Measurements from ENCODE around the gene RNF152.
"Not testable (repeated sequence)": the region's sequence is repeated elsewhere in the genome, so short reads cannot be mapped to it uniquely, and the experiment has no call there.

The RNF152 gene

GRCh38 chr18:61808286-61808685 lies 84.5 kb downstream of the RNF152 start:
- Mint-ChIP-seq H3K9me3 (peaks cover 14% of the 10 kb centered on the region), H3K27me3 (ENCODE audit: low read depth, poor library complexity) (peaks cover 8% of the 10 kb centered on the region), H3K4me3 (no peak overlapping the region), H3K36me3 (ENCODE audit: low read depth) (no peaks in the 10 kb centered on the region), H3K4me1 (peaks cover 21% of the 10 kb centered on the region), H3K27ac (no peak overlapping the region)
- TF ChIP-seq CTCF (IDR thresholded peaks at IDR 0.05): no peak
- no peak for DNase-seq

GRCh38 chr18:61803393-61803792 lies 89.4 kb downstream of the RNF152 start:
- Mint-ChIP-seq H3K27me3 (ENCODE audit: low read depth, poor library complexity) (peaks cover 8% of the 10 kb centered on the region), H3K27ac (peak overlapping the region; percentile 51), H3K4me3 (no peak overlapping the region), H3K36me3 (ENCODE audit: low read depth) (no peaks in the 10 kb centered on the region), H3K9me3 (peaks cover 14% of the 10 kb centered on the region), H3K4me1 (peaks cover 41% of the 10 kb centered on the region)
- no peak for TF ChIP-seq CTCF (IDR thresholded peaks at IDR 0.05)
- no peak for DNase-seq

- Mint-ChIP-seq H3K9me3 (peaks cover 17% of the 10 kb centered on the region), H3K4me3 (no peak overlapping the region), H3K27me3 (ENCODE audit: low read depth, poor library complexity) (peaks cover 3% of the 10 kb centered on the region), H3K27ac (peak overlapping the region; percentile 11), H3K36me3 (ENCODE audit: low read depth) (peaks cover 6% of the 10 kb centered on the region), H3K4me1 (peaks cover 42% of the 10 kb centered on the region)
- DNase-seq: no peak
- TF ChIP-seq CTCF (IDR thresholded peaks at IDR 0.05): no peak
Measured at GRCh38 chr18:61797696-61798590, 94.9 kb downstream of the RNF152 start.

- Mint-ChIP-seq H3K4me1 (peaks cover 19% of the 10 kb centered on the region), H3K4me3 (no peak overlapping the region), H3K9me3 (peaks cover 31% of the 10 kb centered on the region), H3K27ac (no peak overlapping the region), H3K27me3 (ENCODE audit: low read depth, poor library complexity) (peaks cover 1% of the 10 kb centered on the region), H3K36me3 (ENCODE audit: low read depth) (peaks cover 3% of the 10 kb centered on the region)
- DNase-seq: no peak
- TF ChIP-seq CTCF (IDR thresholded peaks at IDR 0.05): no peak
Measured at GRCh38 chr18:61791031-61791430, 101.8 kb downstream of the RNF152 start.

- not testable (repeated sequence) for H3K36me3 Mint-ChIP-seq (ENCODE audit: low read depth); DNase-seq; H3K4me3 Mint-ChIP-seq; H3K27ac Mint-ChIP-seq; H3K27me3 Mint-ChIP-seq (ENCODE audit: low read depth, poor library complexity)
- Mint-ChIP-seq H3K9me3 (peaks cover 27% of the 10 kb centered on the region), H3K4me1 (peaks cover 12% of the 10 kb centered on the region)
Measured at GRCh38 chr18:61787011-61787670, 105.7 kb downstream of the RNF152 start.

GRCh38 chr18:61785588-61785987 lies 107.2 kb downstream of the RNF152 start:
- no peak for DNase-seq
- peaks cover 10% of the 10 kb centered on the region for H3K27me3 Mint-ChIP-seq (ENCODE audit: low read depth, poor library complexity)
- no peak overlapping the region for H3K27ac Mint-ChIP-seq
- peaks cover 3% of the 10 kb centered on the region for H3K36me3 Mint-ChIP-seq (ENCODE audit: low read depth)
- peaks cover 27% of the 10 kb centered on the region for H3K9me3 Mint-ChIP-seq
- H3K4me3 Mint-ChIP-seq: no peak overlapping the region
- H3K4me1 Mint-ChIP-seq: peaks cover under 1% of the 10 kb centered on the region
- TF ChIP-seq CTCF (IDR thresholded peaks at IDR 0.05): no peak

Measured in nephron progenitor cell (in vitro differentiated cells).